Fibroblast of lung (primary cell): ENCODE data around the gene NR2E1. TPM values are rescaled to one million over a fixed set of nuclear protein-coding genes. Genes with fewer than 3 reads are reported as not detected.

Experiments
- DNase-seq, 2 donors: peaks; one replicate each; pipeline versions ENCODE4 v3.0.0 to v3.0.0-alpha.2; 2010; ENCODE audit warnings: low read depth in 2 of 2
- H2AFZ ChIP-seq: 2 replicates; pipeline ENCODE4 v1.5.1; 2012; ENCODE audit warnings: low read length, control low read depth, inconsistent platforms
- H3K27ac ChIP-seq: 2 replicates; pipeline ENCODE4 v1.5.1; 2011; ENCODE audit warnings: low read length, control low read depth; ENCODE audit not compliant: insufficient read depth
- H3K27me3 ChIP-seq: 2 replicates; pipeline ENCODE4 v1.5.1; 2011; ENCODE audit warnings: mild to moderate bottlenecking, low read length; ENCODE audit not compliant: control insufficient read depth, insufficient read depth
- H3K36me3 ChIP-seq: 2 replicates; pipeline ENCODE4 v1.5.1; 2011; ENCODE audit warnings: low read length; ENCODE audit not compliant: control insufficient read depth, insufficient read depth
- H3K4me1 ChIP-seq: 2 replicates; pipeline ENCODE4 v1.5.1; 2011; ENCODE audit warnings: low read length; ENCODE audit not compliant: control insufficient read depth, insufficient read depth; ENCODE audit errors: extremely low read depth
- H3K4me2 ChIP-seq: 2 replicates; pipeline ENCODE4 v1.5.1; 2011; ENCODE audit warnings: low read length, control low read depth; ENCODE audit not compliant: insufficient read depth; ENCODE audit errors: extremely low read depth
- H3K4me3 ChIP-seq, 4 experiments: fragments of 200-600 bp in 1 of 4; sonication (generic) in 1 of 4; replicated peaks in 1 of 4; 2 replicates each; pipeline ENCODE4 v1.5.1; 2011 to 2016; ENCODE audit warnings: low read length in 4 of 4, low read depth in 3 of 4, mild to moderate bottlenecking in 3 of 4, control low read depth in 2 of 4, inconsistent platforms in 1 of 4, mixed read lengths in 1 of 4; ENCODE audit not compliant: insufficient read depth in 1 of 4; ENCODE audit errors: control extremely low read depth in 1 of 4
- H3K79me2 ChIP-seq: 2 replicates; pipeline ENCODE4 v1.5.1; 2012; ENCODE audit warnings: mild to moderate bottlenecking, low read length, inconsistent platforms; ENCODE audit not compliant: control insufficient read depth, insufficient read depth
- H3K9ac ChIP-seq: 2 replicates; pipeline ENCODE4 v1.5.1; 2011; ENCODE audit warnings: mild to moderate bottlenecking, low read length, control low read depth; ENCODE audit not compliant: insufficient read depth
- H3K9me3 ChIP-seq: 2 replicates; pipeline ENCODE4 v1.5.1; 2012; ENCODE audit warnings: low read depth, low read length; ENCODE audit not compliant: control insufficient read depth, insufficient read depth
- H4K20me1 ChIP-seq: 2 replicates; pipeline ENCODE4 v1.5.1; 2011; ENCODE audit warnings: low read length; ENCODE audit not compliant: control insufficient read depth, insufficient read depth; ENCODE audit errors: extremely low read depth
- CTCF ChIP-seq, 2 donors: IDR thresholded peaks in 1 of 2; conservative IDR thresholded peaks in 1 of 2; 1 replicate in 1 of 2; 2 replicates in 1 of 2; pipeline ENCODE4 v1.5.1; 2011 to 2012; ENCODE audit warnings: low read length in 2 of 2, control low read depth in 1 of 2, inconsistent platforms in 1 of 2, low read depth in 1 of 2, mild to moderate bottlenecking in 1 of 2
- EZH2 ChIP-seq: IDR thresholded peaks from 2 replicates; pipeline ENCODE4 v1.5.1; 2012; ENCODE audit warnings: low read length, control low read depth, mild to moderate bottlenecking; ENCODE audit errors: missing control alignments
- polyA plus RNA-seq, 2 donors: library from polyadenylated mRNA; depleted of rRNA in 1 of 2; stranded (reverse) in 1 of 2; unstranded in 1 of 2; fragments of >200 nt; gene quantifications; 2 replicates each; pipeline ENCODE4 v1.2.1, GENCODE V29; 2011 to 2012; ENCODE audit warnings: missing spikeins in 1 of 2
- total RNA-seq: library from RNA; depleted of rRNA; stranded (reverse); fragments of >200 nt; gene quantifications from 2 replicates; pipeline ENCODE4 v1.2.1, GENCODE V29; 2014

Gene NR2E1
- total and polyA plus RNA-seq, 2 donors (not counting 1 experiment from before 2014, with no cell fraction given) = not detected

GRCh38 chr6:108222064-108222463 lies 56.2 kb downstream of the NR2E1 start:
- H3K27ac ChIP-seq = no peak overlapping the region
- DNase-seq = no peak

GRCh38 chr6:108222504-108222903 lies 56.7 kb downstream of the NR2E1 start:
- H3K9ac ChIP-seq = no peak overlapping the region
- no peaks in the 10 kb centered on the region for H3K9me3 ChIP-seq
- no peak overlapping the region for H3K27ac ChIP-seq
- no peaks in the 10 kb centered on the region for H3K79me2 ChIP-seq
- no peak overlapping the region for H3K4me2 ChIP-seq
- H3K36me3 ChIP-seq = peaks cover 1% of the 10 kb centered on the region
- peak; percentile 17 to 39 for DNase-seq
- no peaks in the 10 kb centered on the region for H4K20me1 ChIP-seq
- H3K4me3 ChIP-seq = no peak overlapping the region
- no peaks in the 10 kb centered on the region for H3K4me1 ChIP-seq
- H2AFZ ChIP-seq = no peak overlapping the region
- H3K27me3 ChIP-seq = no peaks in the 10 kb centered on the region
- TF ChIP-seq EZH2 = no peak
- no peak for TF ChIP-seq CTCF (conservative IDR thresholded peaks at IDR 0.05 in 1 of 2, IDR thresholded peaks at IDR 0.05 in 1 of 2; ENCODE audit: low read depth in 1 of 2, low read length in 2 of 2)

More at GRCh38 chr6:108222064-108222463, 56.2 kb downstream of the NR2E1 start:
- Histone ChIP-seq H2AFZ (no peak overlapping the region), H4K20me1 (no peaks in the 10 kb centered on the region), H3K27me3 (no peaks in the 10 kb centered on the region), H3K79me2 (no peaks in the 10 kb centered on the region), H3K4me3 (no peak overlapping the region), H3K9me3 (no peaks in the 10 kb centered on the region), H3K4me1 (no peaks in the 10 kb centered on the region), H3K9ac (no peak overlapping the region), H3K36me3 (peaks cover 1% of the 10 kb centered on the region), H3K4me2 (no peak overlapping the region)
- TF ChIP-seq CTCF (conservative IDR thresholded peaks at IDR 0.05 in 1 of 2, IDR thresholded peaks at IDR 0.05 in 1 of 2; ENCODE audit: low read depth in 1 of 2, low read length in 2 of 2) (no peak), EZH2 (no peak)

- Histone ChIP-seq H3K27me3 (no peaks in the 10 kb centered on the region), H3K4me3 (no peak overlapping the region), H3K4me1 (no peaks in the 10 kb centered on the region), H2AFZ (no peak overlapping the region), H3K4me2 (no peak overlapping the region), H3K36me3 (no peaks in the 10 kb centered on the region), H3K9me3 (no peaks in the 10 kb centered on the region), H4K20me1 (no peaks in the 10 kb centered on the region), H3K27ac (no peak overlapping the region), H3K9ac (no peak overlapping the region), H3K79me2 (no peaks in the 10 kb centered on the region)
- no peak for DNase-seq
- no peak for TF ChIP-seq CTCF (conservative IDR thresholded peaks at IDR 0.05 in 1 of 2, IDR thresholded peaks at IDR 0.05 in 1 of 2; ENCODE audit: low read depth in 1 of 2, low read length in 2 of 2)
- TF ChIP-seq EZH2 = no peak
Observed at GRCh38 chr6:108227290-108227689, 61.5 kb downstream of the NR2E1 start.
